Vagina (tissue), 2 donors: ENCODE results near the gene GNAL.

ENCODE experiments used
- CTCF ChIP-seq, 3 experiments: fragments of 450-650 bp in 2 of 3; fragments of 200-600 bp in 1 of 3; sonication (generic) in 1 of 3; IDR thresholded peaks; one replicate each; pipeline ENCODE4 v1.5.1; 2017 to 2019; ENCODE audit warnings: antibody characterized with exemption in 3 of 3, mild to moderate bottlenecking in 2 of 3, moderate library complexity in 2 of 3
- POLR2A ChIP-seq, 2 donors: fragments of 450-650 bp; IDR thresholded peaks; one replicate each; pipeline ENCODE4 v1.6.1; 2017; ENCODE audit warnings: antibody characterized with exemption in 2 of 2, mild to moderate bottlenecking in 2 of 2, moderate library complexity in 2 of 2
- POLR2AphosphoS5 ChIP-seq, 2 donors: sonication (generic); formaldehyde crosslinking; IDR thresholded peaks; one replicate each; pipeline ENCODE4 v1.9.0; 2017; ENCODE audit warnings: antibody characterized with exemption in 2 of 2, mild to moderate bottlenecking in 2 of 2, low read depth in 1 of 2; ENCODE audit not compliant: insufficient read depth in 1 of 2

GRCh38 chr18:11710578-11710977, 21.5 kb downstream of the GNAL start:
- TF ChIP-seq POLR2AphosphoS5 (IDR thresholded peaks at IDR 0.05; ENCODE audit: insufficient read depth in 1 of 2, low read depth in 1 of 2) (no peak), CTCF (IDR thresholded peaks at IDR 0.05) (no peak), POLR2A (IDR thresholded peaks at IDR 0.05) (no peak)
